BLaER1 treated with 17β-estradiol and CSF1 and Interleukin-3, amounts not matched to agents 10 nM and 100 nM (cell line): Measurements from ENCODE around the gene BTD.

ENCODE experiments used
- H3K27ac ChIP-seq, 11 experiments: shearing (Covaris generic); formaldehyde crosslinking; 2 replicates each; pipeline ENCODE4 v1.8.1; 2022
- H3K27me3 ChIP-seq, 11 experiments: shearing (Covaris generic); formaldehyde crosslinking; 2 replicates each; pipeline ENCODE4 v1.8.1; 2022
- H3K36me3 ChIP-seq, 11 experiments: shearing (Covaris generic); formaldehyde crosslinking; 2 replicates each; pipeline ENCODE4 v1.8.1; 2022
- H3K4me1 ChIP-seq, 10 experiments: shearing (Covaris generic); formaldehyde crosslinking; 2 replicates each; pipeline ENCODE4 v1.8.1; 2022
- H3K4me2 ChIP-seq, 11 experiments: shearing (Covaris generic); formaldehyde crosslinking; 2 replicates each; pipeline ENCODE4 v1.8.1; 2022
- H3K4me3 ChIP-seq, 10 experiments: shearing (Covaris generic); formaldehyde crosslinking; 2 replicates each; pipeline ENCODE4 v1.8.1; 2022
- H3K9ac ChIP-seq, 11 experiments: shearing (Covaris generic); formaldehyde crosslinking; 2 replicates each; pipeline ENCODE4 v1.8.1; 2022
- H3K9me3 ChIP-seq, 11 experiments: shearing (Covaris generic); formaldehyde crosslinking; replicated peaks in 1 of 11; 2 replicates each; pipeline ENCODE4 v1.8.1; 2022
- H4K20me1 ChIP-seq, 11 experiments: shearing (Covaris generic); formaldehyde crosslinking; 2 replicates each; pipeline ENCODE4 v1.8.1; 2022
- Cebpa-rat ChIP-seq, 11 experiments: shearing (Covaris generic); IDR thresholded peaks; 2 replicates each; pipeline ENCODE4 v1.8.1; 2022

Gene BTD

GRCh38 chr3:15601399-15602145, at the start of gene BTD, which contains the start of gene HACL1:
TSS of gene BTD (plus strand) at chr3:15601745. CDS start at chr3:15635440, 33,695 bp downstream.
TSS of gene HACL1 (minus strand) at chr3:15601569. CDS start at chr3:15601463, 106 bp downstream.
- Histone ChIP-seq H3K27ac (peak within 1 kb of the TSS; percentile 63 to 87 (median 82)), H3K4me1 (peaks cover 13 to 30% (median 19%) of the 10 kb centered on the region in 10 experiments), H3K4me3 (peak within 1 kb of the TSS; percentile 76 to 93 (median 82)), H3K4me2 (peak within 1 kb of the TSS; percentile 84 to 98 (median 93)), H3K27me3 (no peaks in the 10 kb centered on the region), H3K36me3 (peaks cover 24 to 38% (median 32%) of the 10 kb centered on the region in 11 experiments), H4K20me1 (peaks cover 0 to 12% (median 0%) of the 10 kb centered on the region in 11 experiments; a peak in 3 of 22 replicates), H3K9me3 (peaks cover 0 to 23% (median 20%) of the 10 kb centered on the region in 11 experiments; a peak in 19 of 22 replicates), H3K9ac (peak within 1 kb of the TSS; percentile 81 to 89 (median 84))
- TF ChIP-seq Cebpa-rat (IDR thresholded peaks at IDR 0.05) = no peak

GRCh38 chr3:15551902-15552301, 49.6 kb upstream of the BTD start:
- TF ChIP-seq Cebpa-rat (IDR thresholded peaks at IDR 0.05) = no peak
- Histone ChIP-seq H3K36me3 (peaks cover 4 to 50% (median 17%) of the 10 kb centered on the region in 11 experiments; a peak in 14 of 22 replicates), H3K9ac (no peak overlapping the region), H3K4me2 (peak overlapping the region in 1 of 11 experiments; percentile 10; a peak in 1 of 22 replicates), H3K9me3 (peaks cover 12 to 31% (median 22%) of the 10 kb centered on the region in 11 experiments), H4K20me1 (0 out of 22 replicates have a peak, but pooled peaks cover 0 to 3% (median 0%) of the 10 kb centered on the region in 11 experiments), H3K27ac (no peak overlapping the region), H3K4me3 (no peak overlapping the region), H3K4me1 (peaks cover 16 to 29% (median 20%) of the 10 kb centered on the region in 10 experiments), H3K27me3 (no peaks in the 10 kb centered on the region)

GRCh38 chr3:15553749-15554148, 47.8 kb upstream of the BTD start:
- Histone ChIP-seq H3K9me3 (peaks cover 0 to 14% (median 5%) of the 10 kb centered on the region in 11 experiments; a peak in 14 of 22 replicates), H3K27ac (no peak overlapping the region), H3K9ac (no peak overlapping the region), H3K36me3 (peaks cover 0 to 50% (median 17%) of the 10 kb centered on the region in 11 experiments; a peak in 14 of 22 replicates), H3K4me3 (no peak overlapping the region), H3K4me1 (peaks cover 34 to 48% (median 35%) of the 10 kb centered on the region in 10 experiments), H4K20me1 (0 out of 22 replicates have a peak, but pooled peaks cover 0 to 3% (median 0%) of the 10 kb centered on the region in 11 experiments), H3K27me3 (no peaks in the 10 kb centered on the region), H3K4me2 (no peak overlapping the region)
- TF ChIP-seq Cebpa-rat (IDR thresholded peaks at IDR 0.05) = no peak

GRCh38 chr3:15556512-15556911, 45.0 kb upstream of the BTD start:
- Histone ChIP-seq H3K36me3 (peaks cover 15 to 63% (median 30%) of the 10 kb centered on the region in 11 experiments), H3K4me3 (peak overlapping the region in 4 of 10 experiments; percentile 7 to 25 (median 22); a peak in 3 of 20 replicates), H3K9me3 (peaks cover 0 to 5% (median 0%) of the 10 kb centered on the region in 11 experiments; a peak in 1 of 22 replicates), H3K9ac (peak overlapping the region in 7 of 11 experiments; percentile 15 to 49 (median 30); a peak in 7 of 22 replicates), H4K20me1 (0 out of 22 replicates have a peak, but pooled peaks cover 0 to 3% (median 0%) of the 10 kb centered on the region in 11 experiments), H3K27ac (peak overlapping the region; percentile 0 to 70 (median 52); a peak in 16 of 22 replicates), H3K4me2 (peak overlapping the region; percentile 68 to 85 (median 79)), H3K27me3 (no peaks in the 10 kb centered on the region), H3K4me1 (peaks cover 34 to 46% (median 37%) of the 10 kb centered on the region in 10 experiments)
- no peak for TF ChIP-seq Cebpa-rat (IDR thresholded peaks at IDR 0.05)

GRCh38 chr3:15557511-15557946, 44.0 kb upstream of the BTD start:
- TF ChIP-seq Cebpa-rat (IDR thresholded peaks at IDR 0.05) = no peak
- Histone ChIP-seq H3K27me3 (no peaks in the 10 kb centered on the region), H4K20me1 (0 out of 22 replicates have a peak, but pooled peaks cover 0 to 3% (median 0%) of the 10 kb centered on the region in 11 experiments), H3K4me3 (no peak overlapping the region), H3K4me2 (peak overlapping the region; percentile 29 to 85 (median 74); a peak in 16 of 22 replicates), H3K27ac (peak overlapping the region in 1 of 11 experiments; percentile 70; a peak in 2 of 22 replicates), H3K36me3 (peaks cover 25 to 63% (median 40%) of the 10 kb centered on the region in 11 experiments), H3K4me1 (peaks cover 34 to 46% (median 37%) of the 10 kb centered on the region in 10 experiments), H3K9me3 (no peaks in the 10 kb centered on the region), H3K9ac (no peak overlapping the region)

GRCh38 chr3:15558581-15558980, 43.0 kb upstream of the BTD start:
- H3K9ac ChIP-seq = peak overlapping the region in 1 of 11 experiments; percentile 16; a peak in 1 of 22 replicates
- 0 out of 22 replicates have a peak, but pooled peaks cover 0 to 3% (median 0%) of the 10 kb centered on the region in 11 experiments for H4K20me1 ChIP-seq
- H3K36me3 ChIP-seq = peaks cover 35 to 63% (median 43%) of the 10 kb centered on the region in 11 experiments
- no peaks in the 10 kb centered on the region for H3K27me3 ChIP-seq
- H3K4me2 ChIP-seq = peak overlapping the region in 10 of 11 experiments; percentile 3 to 61 (median 29); a peak in 16 of 22 replicates
- H3K9me3 ChIP-seq = no peaks in the 10 kb centered on the region
- H3K4me1 ChIP-seq = peaks cover 34 to 46% (median 37%) of the 10 kb centered on the region in 10 experiments
- H3K27ac ChIP-seq = no peak overlapping the region
- no peak overlapping the region for H3K4me3 ChIP-seq
- no peak for TF ChIP-seq Cebpa-rat (IDR thresholded peaks at IDR 0.05)

DNA sequence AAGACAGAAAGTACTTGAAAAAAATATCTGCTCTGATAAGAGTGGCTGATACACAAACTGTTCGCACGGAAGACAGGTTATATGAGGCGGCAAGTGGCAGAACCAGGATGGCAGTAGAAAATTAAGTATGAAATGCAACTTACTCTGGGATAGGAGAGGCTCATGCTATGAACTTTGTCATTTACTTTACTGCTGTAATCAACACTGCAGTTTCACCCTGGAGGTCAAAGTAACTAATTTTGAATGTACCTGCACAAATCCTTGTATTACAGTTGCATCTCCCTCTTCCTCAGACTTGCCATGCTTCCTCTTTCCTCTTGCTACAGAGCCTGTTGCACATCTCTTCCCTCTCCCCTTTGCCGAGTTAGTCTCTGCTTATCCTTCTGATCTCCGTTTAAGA, 39.0 kb upstream of the BTD start:
- no peak overlapping the region for H3K27ac ChIP-seq
- no peak overlapping the region for H3K4me2 ChIP-seq
- no peak overlapping the region for H3K4me3 ChIP-seq
- no peaks in the 10 kb centered on the region for H3K9me3 ChIP-seq
- H4K20me1 ChIP-seq = no peaks in the 10 kb centered on the region
- peaks cover 8 to 18% (median 11%) of the 10 kb centered on the region in 10 experiments for H3K4me1 ChIP-seq
- H3K27me3 ChIP-seq = no peaks in the 10 kb centered on the region
- TF ChIP-seq Cebpa-rat (IDR thresholded peaks at IDR 0.05) = no peak
- peaks cover 65 to 86% (median 77%) of the 10 kb centered on the region in 11 experiments for H3K36me3 ChIP-seq
- no peak overlapping the region for H3K9ac ChIP-seq

DNA sequence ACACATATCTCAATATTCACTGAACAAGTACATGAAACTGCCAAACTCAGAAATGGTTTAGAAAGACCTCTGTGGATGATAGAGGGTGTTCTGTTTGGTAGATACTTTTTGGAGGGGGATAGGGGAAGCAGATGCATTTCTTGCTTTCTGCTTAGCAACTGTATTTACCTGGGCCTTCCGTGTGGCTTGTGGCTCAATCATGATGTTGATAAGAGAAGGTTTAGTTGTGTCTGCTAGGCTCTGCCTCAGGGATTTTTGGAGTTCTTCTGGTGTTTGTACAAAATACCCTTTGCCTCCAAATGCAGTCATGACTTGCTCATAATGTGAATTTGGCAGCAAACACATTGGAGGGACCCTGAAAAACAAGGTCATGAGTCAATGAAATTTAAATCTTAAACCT, 38.4 kb upstream of the BTD start:
- Histone ChIP-seq H3K27ac (no peak overlapping the region), H3K27me3 (no peaks in the 10 kb centered on the region), H3K9me3 (no peaks in the 10 kb centered on the region), H3K36me3 (peaks cover 71 to 92% (median 84%) of the 10 kb centered on the region in 11 experiments), H3K4me1 (peaks cover 5 to 11% (median 7%) of the 10 kb centered on the region in 10 experiments; a peak in 19 of 20 replicates), H3K4me3 (no peak overlapping the region), H3K4me2 (no peak overlapping the region), H4K20me1 (no peaks in the 10 kb centered on the region), H3K9ac (no peak overlapping the region)
- no peak for TF ChIP-seq Cebpa-rat (IDR thresholded peaks at IDR 0.05)
